Activated naive CD4-positive, alpha-beta T cell (primary cell): Measurements from ENCODE around the gene BANF1.

Experiments used
- DNase-seq, 4 experiments: peaks; one replicate each; lab custom pipeline; 2025; lab: John Stamatoyannopoulos, UW

The BANF1 gene, protein sequence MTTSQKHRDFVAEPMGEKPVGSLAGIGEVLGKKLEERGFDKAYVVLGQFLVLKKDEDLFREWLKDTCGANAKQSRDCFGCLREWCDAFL

DNA sequence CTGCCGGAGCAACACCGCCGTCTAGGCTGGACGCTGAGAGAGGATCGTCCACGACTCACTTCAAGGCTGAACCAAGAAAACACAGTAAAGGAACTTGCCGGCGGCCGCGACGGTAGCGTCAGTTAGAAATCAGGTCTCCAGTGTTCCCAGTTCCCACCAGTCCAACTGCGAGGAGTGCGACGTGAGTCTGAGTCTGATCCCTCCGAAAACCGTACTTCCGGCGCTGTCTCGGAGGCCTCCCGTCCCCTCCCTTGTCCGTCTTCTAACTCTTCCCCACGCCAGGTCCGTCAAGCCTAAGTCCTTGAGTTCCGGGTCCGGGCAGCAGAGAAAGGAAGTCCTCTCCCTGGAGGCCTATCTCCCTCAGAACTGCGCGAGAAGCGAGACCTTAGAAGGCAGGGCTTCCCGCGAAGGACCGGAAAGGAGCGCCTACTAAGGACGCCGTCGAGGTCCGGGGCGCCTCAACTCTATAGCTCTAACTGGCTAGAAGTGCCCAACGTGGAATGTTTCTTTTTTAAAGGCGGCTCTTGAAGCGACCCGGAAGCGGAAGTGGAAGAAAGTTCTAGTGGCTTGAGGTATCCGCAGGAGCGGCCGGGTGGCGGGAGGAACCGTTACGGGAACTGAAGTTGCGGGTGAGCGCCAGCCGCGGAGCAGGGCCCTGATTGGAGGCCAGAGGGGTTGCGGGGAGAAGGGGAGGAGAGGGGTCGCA lies at the start of gene BANF1, which contains the start of gene EIF1AD:
TSS of gene BANF1 (plus strand) at position 562 of the 706 bp plus-strand sequence. CDS start 748 bp downstream, outside the sequence.
TSS of gene EIF1AD (minus strand) at position 216 of the 706 bp plus-strand sequence. CDS start 1,768 bp downstream, outside the sequence.
- peak; percentile 76 to 86 (median 82) for DNase-seq

DNA sequence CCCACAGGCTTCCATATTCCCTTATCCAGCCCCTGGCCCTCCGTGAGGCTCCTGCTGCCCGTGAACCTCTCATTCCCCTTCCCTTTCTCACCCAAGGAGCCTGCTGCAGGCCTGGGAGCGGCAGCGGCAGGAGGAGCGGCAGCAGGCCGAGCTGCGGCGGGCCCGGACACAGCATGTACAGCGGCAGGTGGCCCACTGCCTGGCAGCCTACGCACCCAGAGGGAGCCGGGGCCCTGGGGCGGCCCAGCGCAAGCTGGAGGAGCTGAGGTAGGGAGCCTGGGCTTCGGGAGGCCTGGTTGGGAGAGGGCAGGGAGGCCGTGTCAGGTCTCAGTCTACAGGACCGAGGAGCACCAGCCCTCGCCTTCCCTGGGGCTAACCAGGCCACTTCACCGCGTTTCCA lies 48.8 kb upstream of the BANF1 start:
- no peak for DNase-seq

DNA sequence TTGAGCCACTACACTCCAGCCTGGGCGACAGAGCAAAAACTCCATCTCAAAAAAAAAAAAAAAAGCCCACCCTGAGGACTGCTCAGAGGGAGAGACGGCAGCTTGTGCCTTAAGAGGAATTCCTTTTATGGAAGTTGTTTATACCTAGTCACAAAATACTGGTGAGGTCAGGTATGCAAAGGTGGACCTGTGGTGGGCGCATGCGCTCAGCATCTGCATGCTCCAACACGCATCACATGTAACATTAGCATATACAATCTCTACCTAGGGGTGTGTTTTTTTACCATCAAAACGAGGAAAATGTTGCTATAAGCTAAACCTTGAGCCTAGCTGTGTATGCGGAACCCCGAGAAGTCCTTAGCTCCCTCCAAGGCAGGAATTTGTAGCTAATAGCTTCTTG lies 47.5 kb upstream of the BANF1 start:
- no peak for DNase-seq

DNA sequence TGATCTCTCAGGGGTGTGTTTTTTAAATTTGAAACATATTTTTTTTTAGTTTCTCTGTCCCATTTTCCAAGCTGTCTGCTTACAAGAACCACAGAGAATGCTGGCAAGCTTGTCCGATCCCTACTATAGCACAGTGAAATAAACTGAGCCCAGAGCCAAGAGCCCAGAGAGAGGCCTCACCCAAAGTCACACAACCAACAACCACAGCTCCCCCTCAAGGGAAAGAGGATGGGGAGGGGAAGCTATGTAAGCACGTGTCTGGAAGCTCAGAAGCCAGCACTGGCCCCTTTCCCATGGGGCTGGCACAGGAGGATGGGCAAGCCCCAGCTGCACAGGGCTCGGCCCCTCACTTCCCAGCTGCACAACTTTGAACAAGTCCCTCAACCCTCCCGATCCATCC lies 44.0 kb upstream of the BANF1 start:
- DNase-seq: no peak

DNA sequence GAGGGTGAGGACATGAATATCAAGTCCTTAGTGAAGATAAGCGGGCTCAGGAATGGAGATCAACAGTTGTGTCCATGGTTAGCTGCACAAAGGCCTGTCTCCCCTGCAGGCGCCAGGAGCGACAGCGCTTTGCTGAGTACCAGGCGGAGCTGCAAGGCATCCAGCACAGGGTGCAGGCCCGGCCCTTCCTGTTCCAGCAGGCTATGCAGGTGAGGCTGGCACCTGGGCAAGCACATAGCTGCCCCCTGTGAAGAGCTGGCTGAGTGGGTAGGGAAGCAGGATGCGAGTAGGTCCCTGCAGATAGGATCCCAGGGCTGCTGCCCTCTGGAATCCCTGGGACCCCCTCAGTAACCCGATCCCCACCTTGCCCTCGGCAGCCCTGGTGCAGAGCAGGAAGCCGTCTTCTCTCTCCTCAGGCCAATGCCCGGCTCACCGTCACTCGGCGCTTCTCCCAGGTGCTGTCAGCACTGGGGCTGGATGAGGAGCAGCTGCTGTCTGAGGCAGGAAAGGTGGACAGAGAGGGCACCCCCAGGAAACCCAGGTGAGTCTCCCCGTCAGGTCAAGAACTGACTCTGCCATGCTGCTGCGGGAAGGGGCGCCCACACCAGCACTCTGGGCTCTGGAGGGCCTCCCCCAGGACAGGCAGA lies 43.4 kb upstream of the BANF1 start:
- DNase-seq: no peak

DNA sequence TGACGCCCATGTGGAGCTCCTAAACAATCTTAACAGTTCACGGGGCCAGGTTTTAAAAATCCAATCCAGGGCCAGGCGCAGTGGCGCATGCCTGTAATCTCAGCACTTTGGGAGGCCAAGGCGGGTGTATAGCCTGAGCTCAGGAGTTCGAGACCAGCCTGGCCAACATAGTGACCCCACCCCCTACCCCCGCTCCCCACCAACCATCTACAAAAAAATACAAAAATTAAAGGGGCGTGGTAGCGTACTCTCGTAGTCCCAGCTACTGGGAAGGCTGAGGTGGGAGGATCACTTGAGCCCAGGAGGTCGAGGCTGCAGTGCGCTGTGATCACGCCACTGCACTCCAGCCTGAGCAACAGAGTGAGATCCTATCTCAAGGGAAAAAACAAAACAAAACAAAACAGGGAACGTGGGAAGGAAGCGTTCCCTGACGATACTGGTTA lies 41.5 kb upstream of the BANF1 start:
- DNase-seq: no peak

DNA sequence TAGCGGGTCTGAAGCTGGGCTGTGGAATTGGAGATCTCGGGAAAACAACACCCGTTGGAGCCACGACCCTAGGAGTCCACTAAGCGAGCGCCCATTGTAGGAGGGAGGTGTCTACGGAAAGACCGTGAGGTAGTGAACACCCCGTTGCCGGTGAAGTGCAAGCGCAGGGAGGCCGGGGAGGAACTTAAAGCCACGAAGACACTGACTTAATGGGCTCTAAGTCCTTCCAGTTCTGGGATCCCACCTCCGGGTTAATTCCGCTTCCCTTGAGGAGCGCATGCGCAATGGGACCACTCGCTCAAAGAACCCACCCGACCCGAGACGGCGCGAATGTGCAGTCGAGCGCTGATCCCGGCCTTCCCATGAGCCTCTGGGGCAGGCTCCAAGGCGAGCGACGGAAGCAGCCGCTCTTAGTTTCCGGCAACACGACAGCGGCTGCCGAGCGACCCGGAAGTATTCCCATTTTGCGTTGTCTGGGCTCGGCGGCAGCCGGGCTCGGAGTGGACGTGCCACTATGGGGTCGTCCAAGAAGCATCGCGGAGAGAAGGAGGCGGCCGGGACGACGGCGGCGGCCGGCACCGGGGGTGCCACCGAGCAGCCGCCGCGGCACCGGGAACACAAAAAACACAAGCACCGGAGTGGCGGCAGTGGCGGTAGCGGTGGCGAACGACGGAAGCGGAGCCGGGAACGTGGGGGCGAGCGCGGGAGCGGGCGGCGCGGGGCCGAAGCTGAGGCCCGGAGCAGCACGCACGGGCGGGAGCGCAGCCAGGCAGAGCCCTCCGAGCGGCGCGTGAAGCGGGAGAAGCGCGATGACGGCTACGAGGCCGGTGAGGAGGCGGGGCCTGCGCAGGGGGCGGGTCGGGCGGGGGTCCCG lies 40.8 kb upstream of the BANF1 start, which contains the start of gene SART1:
TSS of gene SART1 (plus strand) at position 468 of the 874 bp plus-strand sequence. CDS start at position 515, 47 bp downstream.
- DNase-seq: peak; percentile 82 to 89 (median 85)

DNA sequence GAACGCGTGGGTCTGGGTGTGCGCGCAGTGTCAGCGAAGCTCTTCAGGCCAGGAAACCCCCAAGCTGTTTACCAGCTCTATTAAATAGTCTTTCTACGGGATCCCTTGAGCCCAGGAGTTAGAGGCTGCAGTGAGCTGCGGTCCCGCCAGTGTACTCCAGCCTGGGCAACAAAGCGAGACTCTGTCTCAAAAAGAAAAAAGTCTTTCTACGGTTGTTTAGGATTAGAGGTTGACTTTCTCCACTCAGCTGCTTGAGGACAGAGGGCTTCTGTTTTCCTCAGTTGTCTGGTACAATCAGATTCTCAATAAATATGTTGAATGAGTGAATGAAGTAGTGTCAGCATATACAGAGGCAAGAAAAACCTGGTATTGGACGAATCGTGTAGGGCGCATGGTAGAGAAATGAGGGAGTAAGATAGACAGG lies 40.1 kb upstream of the BANF1 start:
- no peak for DNase-seq

DNA sequence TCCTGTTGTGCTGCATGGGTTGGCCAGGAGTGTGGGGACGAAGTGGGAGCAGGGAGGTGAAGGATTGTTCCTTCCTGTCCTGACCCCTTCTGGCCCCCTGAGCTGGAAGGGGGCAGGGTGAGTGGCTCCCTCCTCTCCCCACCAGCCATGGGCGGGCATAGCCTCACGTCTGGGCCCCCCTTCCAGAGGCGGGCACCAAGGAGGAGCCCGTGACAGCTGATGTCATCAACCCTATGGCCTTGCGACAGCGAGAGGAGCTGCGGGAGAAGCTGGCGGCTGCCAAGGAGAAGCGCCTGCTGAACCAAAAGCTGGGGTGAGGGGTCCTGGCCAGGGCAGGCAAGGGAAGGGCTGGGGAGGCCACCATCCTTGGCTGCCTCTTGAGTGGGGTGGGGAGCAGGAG lies 37.4 kb upstream of the BANF1 start:
- DNase-seq: no peak

DNA sequence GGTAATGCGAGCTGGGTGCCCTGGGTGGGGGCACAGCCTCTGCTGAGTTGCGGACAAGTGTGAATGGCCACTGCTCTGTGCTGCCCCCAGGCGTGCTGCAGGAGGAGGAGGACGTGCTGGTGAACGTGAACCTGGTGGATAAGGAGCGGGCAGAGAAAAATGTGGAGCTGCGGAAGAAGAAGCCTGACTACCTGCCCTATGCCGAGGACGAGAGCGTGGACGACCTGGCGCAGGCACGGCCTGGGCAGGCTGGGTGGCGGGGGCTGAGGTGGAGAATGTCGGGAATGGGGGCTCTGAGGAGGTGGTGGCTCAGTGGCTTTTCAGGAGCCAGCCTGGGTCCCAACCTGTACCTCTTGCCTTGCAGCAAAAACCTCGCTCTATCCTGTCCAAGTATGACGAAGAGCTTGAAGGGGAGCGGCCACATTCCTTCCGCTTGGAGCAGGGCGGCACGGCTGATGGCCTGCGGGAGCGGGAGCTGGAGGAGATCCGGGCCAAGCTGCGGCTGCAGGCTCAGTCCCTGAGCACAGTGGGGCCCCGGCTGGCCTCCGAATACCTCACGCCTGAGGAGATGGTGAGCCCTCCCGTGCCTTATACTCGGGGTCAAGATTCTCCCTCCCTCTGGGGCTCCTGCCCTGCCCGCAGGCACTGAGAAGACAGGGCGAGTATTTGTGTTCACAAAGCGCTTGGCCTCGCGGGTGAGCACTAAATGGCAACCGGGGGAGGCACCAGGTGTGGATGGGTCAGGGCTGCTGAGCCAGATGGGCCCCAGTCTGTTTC lies 36.1 kb upstream of the BANF1 start:
- DNase-seq: no peak

DNA sequence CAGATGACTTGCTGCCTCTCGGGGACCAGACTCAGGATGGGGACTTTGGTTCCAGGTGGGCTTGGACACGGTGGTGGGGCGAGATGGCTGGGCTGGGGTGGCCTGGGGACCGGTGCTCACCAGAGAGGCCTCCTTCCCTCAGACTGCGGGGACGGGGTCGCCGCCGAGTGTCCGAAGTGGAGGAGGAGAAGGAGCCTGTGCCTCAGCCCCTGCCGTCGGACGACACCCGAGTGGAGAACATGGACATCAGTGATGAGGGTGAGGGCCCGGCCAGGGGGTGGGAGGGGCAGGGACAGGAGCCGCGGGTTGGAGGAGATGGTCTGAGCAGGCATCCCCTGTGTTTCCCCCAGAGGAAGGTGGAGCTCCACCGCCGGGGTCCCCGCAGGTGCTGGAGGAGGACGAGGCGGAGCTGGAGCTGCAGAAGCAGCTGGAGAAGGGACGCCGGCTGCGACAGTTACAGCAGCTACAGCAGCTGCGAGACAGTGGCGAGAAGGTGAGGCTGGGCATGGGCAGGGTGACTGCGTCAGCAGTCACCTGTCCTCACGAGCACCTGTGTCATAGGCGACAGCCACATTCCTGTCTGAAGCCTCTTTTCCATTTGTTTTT lies 34.9 kb upstream of the BANF1 start:
- no peak for DNase-seq

DNA sequence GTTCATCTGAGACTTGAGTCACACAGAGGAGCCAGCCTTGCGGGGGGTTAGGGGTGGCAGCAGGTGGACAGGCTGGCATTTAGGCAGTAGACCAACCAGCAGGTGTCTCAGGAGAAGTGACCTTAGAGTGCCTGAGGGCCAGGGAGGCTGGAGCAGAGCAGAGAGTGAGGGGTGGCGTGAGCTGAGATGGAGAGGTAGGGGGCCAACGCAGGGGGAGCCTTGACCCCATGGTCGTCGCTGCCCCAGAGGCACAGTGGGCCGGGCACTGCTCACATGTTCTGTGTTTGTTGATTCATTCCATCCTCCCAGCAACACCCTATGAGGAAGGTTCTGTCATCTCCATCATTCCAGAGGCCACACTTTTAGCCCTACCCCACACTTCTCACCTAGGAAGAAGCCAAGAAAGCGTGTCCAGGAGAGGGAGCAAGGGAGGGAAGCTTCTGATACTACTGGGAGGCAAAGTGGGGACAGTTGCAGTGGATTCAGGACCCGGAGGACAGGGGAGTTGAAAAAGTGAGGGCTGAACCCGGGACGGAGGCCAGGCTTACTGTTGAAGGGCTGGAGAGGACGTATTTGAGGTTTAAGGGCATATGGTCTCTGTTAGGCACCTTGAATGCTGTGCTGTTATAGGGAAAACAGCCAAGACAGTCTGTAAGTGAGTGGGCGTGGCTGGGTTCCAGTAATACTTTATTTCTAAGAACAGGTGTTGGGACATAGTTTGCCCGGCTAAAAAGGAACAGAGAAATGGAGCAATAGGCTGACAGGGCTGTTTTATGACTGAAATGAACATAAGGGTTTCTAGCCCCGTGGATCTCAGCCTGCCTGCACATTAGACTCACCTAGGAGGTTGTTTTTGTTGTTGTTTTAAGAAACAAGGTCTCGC lies 33.5 kb upstream of the BANF1 start:
- DNase-seq: no peak

DNA sequence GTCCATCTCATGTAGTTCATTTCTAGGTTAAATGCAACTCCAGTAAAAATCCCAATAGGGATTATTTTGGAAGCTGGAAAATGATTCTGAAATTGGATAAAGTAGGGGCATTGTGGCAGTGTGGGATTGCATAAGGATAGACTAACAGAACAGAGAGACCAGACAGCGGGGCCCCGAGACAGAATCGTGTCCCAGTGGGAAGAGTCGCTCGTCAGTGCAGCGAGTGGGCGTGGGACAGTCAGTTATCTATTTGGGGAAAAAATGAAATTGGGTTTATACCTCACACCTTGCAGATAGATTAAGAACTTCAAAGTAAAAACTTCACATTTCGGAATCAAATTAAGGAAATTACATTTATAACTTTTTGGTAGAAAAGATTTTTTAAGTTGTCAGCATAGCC lies 30.2 kb upstream of the BANF1 start:
- DNase-seq: no peak

DNA sequence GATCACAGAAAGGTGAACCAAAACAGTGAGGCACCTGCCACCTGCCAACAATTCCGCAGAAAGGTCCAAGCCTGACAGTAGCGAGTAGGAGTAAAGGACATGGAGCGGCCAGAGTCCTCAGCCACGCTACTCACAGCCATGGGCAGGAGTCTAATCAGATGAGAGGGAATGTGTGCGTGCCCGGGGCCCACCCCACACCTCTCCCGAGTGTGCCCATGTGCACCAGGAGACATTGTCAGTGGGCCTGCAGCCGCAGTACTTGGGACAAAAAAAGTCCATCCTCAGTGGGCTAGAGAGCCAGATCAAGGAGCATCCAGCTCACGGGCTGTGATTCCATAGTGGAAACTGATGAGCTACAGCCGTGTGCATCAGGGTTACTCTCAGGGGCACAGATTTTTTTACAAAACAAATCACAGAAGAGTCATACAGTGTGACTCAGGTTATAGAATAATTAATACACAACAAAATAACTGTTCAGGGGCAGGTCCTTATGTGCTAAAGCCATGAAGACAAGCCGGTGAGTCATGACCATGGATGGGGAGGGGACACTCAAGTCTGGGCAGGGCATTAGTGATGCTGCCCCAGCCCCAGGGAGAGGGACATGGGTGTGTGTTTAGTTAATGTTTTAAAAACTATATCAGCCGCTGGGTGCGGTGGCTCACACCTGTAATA lies 28.7 kb upstream of the BANF1 start:
- no peak for DNase-seq

DNA sequence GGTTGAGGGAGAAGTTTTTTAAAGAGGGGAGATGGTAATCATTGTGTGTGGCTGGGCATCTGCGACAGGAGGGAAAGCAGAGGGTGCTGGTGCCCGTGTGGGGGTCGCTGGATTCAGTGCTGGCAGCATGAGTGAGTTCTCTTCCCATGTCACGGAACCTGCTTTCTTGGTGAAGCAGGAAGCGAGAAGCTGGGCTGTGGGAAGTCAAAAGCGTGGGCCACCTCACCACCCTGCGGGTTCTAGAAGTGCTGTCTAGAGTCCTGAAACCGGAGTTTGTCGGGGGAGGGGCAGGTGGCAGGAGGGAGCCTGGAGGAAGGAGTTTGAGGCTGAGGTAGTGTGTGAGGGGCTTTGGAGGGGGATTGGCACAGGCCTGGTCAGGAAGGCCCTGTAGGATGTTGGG lies 26.5 kb upstream of the BANF1 start:
- DNase-seq: no peak

DNA sequence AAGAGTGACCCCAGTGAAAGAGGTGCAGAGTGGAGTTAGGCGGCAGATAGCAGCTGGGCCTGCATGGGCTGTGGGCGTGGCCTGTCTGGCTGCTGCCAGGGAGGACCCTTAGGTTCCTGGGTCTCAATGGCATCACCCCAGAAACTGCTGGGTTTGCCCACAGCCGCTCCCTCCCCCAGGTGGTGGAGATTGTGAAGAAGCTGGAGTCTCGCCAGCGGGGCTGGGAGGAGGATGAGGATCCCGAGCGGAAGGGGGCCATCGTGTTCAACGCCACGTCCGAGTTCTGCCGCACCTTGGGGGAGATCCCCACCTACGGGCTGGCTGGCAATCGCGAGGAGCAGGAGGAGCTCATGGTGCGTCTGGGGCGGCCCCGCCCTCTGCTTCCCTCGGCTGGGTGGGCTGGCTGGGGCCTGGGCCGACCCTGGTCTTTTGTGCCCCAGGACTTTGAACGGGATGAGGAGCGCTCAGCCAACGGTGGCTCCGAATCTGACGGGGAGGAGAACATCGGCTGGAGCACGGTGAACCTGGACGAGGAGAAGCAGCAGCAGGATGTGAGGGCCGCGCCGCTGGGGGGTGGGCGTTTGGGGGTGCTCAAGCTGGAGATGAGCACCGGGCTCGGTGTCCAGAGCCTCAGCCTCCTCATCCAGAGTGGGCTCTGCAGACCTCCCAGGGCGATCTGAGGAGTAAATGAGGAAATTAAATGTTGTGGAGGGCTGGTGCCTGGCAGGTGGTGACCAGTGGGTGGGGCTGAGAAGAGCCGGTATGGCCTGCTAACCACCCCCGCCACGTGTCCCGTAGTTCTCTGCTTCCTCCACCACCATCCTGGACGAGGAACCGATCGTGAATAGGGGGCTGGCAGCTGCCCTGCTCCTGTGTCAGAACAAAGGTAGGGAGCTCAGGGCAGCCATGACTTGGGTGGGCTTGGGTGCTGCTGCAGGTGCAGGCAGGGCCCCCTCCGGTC lies 25.8 kb upstream of the BANF1 start:
- DNase-seq: no peak

DNA sequence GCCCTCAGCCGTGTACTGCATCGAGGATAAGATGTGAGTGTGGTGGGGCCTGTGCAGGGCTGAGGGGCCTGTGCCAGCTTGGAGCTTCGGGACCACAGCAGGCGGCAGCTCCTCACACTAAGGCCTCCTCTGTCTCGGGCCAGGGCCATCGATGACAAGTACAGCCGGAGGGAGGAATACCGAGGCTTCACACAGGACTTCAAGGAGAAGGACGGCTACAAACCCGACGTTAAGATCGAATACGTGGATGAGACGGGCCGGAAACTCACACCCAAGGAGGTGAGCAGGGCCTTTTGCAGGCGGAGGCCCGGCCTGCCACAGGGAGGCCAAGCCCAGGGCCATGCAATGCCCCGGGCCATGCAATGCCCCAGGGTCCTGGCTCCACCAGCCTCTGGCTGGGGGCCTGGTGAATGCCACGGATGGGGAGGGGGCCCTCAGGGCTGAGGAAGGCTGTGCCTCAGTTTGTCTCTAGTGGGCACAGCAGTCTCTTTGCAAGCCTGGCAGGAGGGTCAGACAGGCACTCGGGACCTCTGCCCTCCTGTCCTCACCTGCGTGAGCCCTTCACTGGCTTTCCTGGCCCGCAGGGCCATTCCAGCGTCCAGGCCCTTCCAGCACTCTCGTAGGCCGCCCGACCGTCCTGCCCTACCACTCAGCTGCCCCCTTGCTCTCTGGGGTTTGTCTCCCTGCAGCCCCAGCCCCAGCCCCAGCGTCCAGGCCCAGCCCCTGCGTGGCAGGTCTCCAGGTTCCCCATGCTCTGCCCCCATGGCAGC lies 24.5 kb upstream of the BANF1 start:
- DNase-seq: no peak
